ENCODE measurements around the gene RNF141.

The RNF141 gene

GRCh38 chr11:10561043-10561818, 20.2 kb upstream of the RNF141 start:
- TF ChIP-seq KLF7 (tag by site-specific recombination; IDR thresholded peaks at IDR 0.05; ENCODE audit: borderline replicate concordance): no peak
- no peak for TF ChIP-seq OSR2 (tag by site-specific recombination; IDR thresholded peaks at IDR 0.05)
- TF ChIP-seq ZBTB10 (tag by site-specific recombination; IDR thresholded peaks at IDR 0.05): no peak
- H3K9me3 ChIP-seq (ENCODE audit: control insufficient read depth, insufficient read depth, low read depth, low read length): no peaks in the 10 kb centered on the region
- CTCF ChIA-PET: interaction anchor here (0.7 to 1.2 kb wide), 2 partner anchors 19 to 70 kb away, joined by 3 to 4 read pairs; no protein-coding TSS in a partner anchor
- no peaks in the 10 kb centered on the region for H3K36me3 ChIP-seq (ENCODE audit: control insufficient read depth in 2 of 2, insufficient read depth in 1 of 2, low read length in 2 of 2)
- H3K4me1 ChIP-seq (ENCODE audit: control insufficient read depth, insufficient read depth, low read length): no peaks in the 10 kb centered on the region
- POLR2A ChIA-PET: interaction anchor here (0.7 kb wide), 1 partner anchor 67 kb away, joined by 10 read pairs; no protein-coding TSS in a partner anchor
- no peak overlapping the region for H3K27ac ChIP-seq (ENCODE audit: extremely low read depth, low read depth, low read length)
- H3K4me3 ChIP-seq (ENCODE audit: low read depth, low read length): no peak overlapping the region

DNA sequence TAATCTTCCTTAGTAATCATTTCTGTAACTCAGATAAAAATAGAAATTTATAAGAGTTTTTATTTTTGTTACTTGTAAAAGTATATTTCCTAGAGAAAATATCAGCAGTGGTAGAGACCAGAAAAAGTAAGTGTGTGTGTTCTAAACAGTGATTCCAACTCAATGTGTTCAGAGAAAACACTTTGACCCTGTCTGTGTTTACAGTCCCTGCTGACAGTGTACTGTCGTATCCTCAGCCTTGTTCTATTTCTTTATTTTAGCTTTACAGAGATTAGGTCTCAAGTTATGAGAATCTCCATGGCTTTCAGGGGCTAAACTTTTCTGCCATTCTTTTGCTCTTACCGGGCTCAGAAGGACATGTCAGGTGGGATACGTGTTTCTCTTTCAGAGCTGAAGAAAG, 17.3 kb upstream of the RNF141 start:
- no peaks in the 10 kb centered on the region for H3K9me3 ChIP-seq (ENCODE audit: control insufficient read depth, insufficient read depth, low read depth, low read length)
- CTCF ChIA-PET: no interaction called here
- no peaks in the 10 kb centered on the region for H3K4me1 ChIP-seq (ENCODE audit: control insufficient read depth, insufficient read depth, low read length)
- no peak overlapping the region for H3K27ac ChIP-seq (ENCODE audit: extremely low read depth, low read depth, low read length)
- POLR2A ChIA-PET: no interaction called here
- no peak overlapping the region for H3K4me3 ChIP-seq (ENCODE audit: low read depth, low read length)
- TF ChIP-seq GLIS2 (tag by site-specific recombination; IDR thresholded peaks at IDR 0.05): no peak
- TF ChIP-seq ZNF785 (tag by site-specific recombination; IDR thresholded peaks at IDR 0.05): no peak
- TF ChIP-seq, protein P1, sequence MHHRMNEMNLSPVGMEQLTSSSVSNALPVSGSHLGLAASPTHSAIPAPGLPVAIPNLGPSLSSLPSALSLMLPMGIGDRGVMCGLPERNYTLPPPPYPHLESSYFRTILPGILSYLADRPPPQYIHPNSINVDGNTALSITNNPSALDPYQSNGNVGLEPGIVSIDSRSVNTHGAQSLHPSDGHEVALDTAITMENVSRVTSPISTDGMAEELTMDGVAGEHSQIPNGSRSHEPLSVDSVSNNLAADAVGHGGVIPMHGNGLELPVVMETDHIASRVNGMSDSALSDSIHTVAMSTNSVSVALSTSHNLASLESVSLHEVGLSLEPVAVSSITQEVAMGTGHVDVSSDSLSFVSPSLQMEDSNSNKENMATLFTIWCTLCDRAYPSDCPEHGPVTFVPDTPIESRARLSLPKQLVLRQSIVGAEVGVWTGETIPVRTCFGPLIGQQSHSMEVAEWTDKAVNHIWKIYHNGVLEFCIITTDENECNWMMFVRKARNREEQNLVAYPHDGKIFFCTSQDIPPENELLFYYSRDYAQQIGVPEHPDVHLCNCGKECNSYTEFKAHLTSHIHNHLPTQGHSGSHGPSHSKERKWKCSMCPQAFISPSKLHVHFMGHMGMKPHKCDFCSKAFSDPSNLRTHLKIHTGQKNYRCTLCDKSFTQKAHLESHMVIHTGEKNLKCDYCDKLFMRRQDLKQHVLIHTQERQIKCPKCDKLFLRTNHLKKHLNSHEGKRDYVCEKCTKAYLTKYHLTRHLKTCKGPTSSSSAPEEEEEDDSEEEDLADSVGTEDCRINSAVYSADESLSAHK (tag by site-specific recombination; IDR thresholded peaks at IDR 0.05): no peak
- no peak for TF ChIP-seq ZNF48 (tag by site-specific recombination; IDR thresholded peaks at IDR 0.05)
- no peak for TF ChIP-seq ZNF211 (tag by site-specific recombination; IDR thresholded peaks at IDR 0.05; ENCODE audit: low read depth)
- TF ChIP-seq ZNF404 (tag by site-specific recombination; IDR thresholded peaks at IDR 0.05): no peak
- no peak for TF ChIP-seq ZNF433 (tag by site-specific recombination; IDR thresholded peaks at IDR 0.05; ENCODE audit: low read depth)
- TF ChIP-seq ZNF626 (tag by site-specific recombination; IDR thresholded peaks at IDR 0.05): no peak
- H3K36me3 ChIP-seq (ENCODE audit: control insufficient read depth in 2 of 2, insufficient read depth in 1 of 2, low read length in 2 of 2): no peaks in the 10 kb centered on the region

DNA sequence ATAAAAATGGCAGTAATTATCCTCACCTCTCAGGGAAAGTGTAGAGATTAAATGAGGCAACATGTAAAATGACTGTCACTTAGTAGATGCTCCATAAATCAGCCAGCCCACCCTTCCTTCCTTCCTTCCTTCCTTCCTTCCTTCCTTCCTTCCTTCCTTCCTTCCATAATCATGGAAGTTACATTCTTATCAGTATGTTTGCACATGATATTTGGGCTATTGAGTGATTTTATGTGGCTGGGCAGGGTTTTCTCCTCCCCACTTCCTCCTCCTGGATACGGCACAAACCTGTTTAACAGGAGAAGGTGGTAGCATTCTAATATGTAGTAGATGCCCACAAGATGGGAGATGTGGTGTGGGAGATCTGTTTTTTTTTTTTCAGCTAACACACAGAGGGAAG, 15.6 kb upstream of the RNF141 start:
- TF ChIP-seq, protein P2, sequence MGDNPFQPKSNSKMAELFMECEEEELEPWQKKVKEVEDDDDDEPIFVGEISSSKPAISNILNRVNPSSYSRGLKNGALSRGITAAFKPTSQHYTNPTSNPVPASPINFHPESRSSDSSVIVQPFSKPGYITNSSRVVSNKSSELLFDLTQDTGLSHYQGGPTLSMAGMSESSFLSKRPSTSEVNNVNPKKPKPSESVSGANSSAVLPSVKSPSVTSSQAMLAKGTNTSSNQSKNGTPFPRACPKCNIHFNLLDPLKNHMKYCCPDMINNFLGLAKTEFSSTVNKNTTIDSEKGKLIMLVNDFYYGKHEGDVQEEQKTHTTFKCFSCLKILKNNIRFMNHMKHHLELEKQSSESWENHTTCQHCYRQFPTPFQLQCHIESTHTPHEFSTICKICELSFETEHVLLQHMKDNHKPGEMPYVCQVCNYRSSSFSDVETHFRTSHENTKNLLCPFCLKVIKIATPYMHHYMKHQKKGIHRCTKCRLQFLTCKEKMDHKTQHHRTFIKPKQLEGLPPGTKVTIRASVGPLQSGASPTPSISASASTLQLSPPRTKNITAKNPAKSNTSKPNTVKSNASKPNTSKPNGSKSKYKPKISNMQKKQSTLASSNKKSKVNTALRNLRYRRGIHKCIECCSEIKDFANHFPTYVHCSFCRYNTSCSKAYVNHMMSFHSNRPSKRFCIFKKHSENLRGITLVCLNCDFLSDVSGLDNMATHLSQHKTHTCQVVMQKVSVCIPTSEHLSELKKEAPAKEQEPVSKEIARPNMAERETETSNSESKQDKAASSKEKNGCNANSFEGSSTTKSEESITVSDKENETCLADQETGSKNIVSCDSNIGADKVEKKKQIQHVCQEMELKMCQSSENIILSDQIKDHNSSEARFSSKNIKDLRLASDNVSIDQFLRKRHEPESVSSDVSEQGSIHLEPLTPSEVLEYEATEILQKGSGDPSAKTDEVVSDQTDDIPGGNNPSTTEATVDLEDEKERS (tag by site-specific recombination; IDR thresholded peaks at IDR 0.05): no peak
- TF ChIP-seq ZNF707 (tag by site-specific recombination; IDR thresholded peaks at IDR 0.05): no peak
- no peak for TF ChIP-seq GLIS1 (tag by site-specific recombination; IDR thresholded peaks at IDR 0.05)
- no peak for TF ChIP-seq GLIS2 (tag by site-specific recombination; IDR thresholded peaks at IDR 0.05)
- TF ChIP-seq ZNF366 (tag by site-specific recombination; conservative IDR thresholded peaks at IDR 0.05): peak; percentile 40; the same call in 1 of the 2 replicates
- Histone ChIP-seq H3K4me1 (ENCODE audit: control insufficient read depth, insufficient read depth, low read length) (no peaks in the 10 kb centered on the region), H3K27ac (ENCODE audit: extremely low read depth, low read depth, low read length) (no peak overlapping the region), H3K36me3 (ENCODE audit: control insufficient read depth in 2 of 2, insufficient read depth in 1 of 2, low read length in 2 of 2) (no peaks in the 10 kb centered on the region), H3K9me3 (ENCODE audit: control insufficient read depth, insufficient read depth, low read depth, low read length) (no peaks in the 10 kb centered on the region), H3K4me3 (ENCODE audit: low read depth, low read length) (no peak overlapping the region)
- ChIA-PET CTCF (interaction anchor here (1.1 to 1.8 kb wide), 2 partner anchors 16 to 942 kb away, joined by 3 to 5 read pairs; partner anchors contain the start of gene RNF141), POLR2A (no interaction called here)
